ENCODE data around the gene PCOLCE2. TPM values are rescaled to one million over a fixed set of nuclear protein-coding genes. Genes with fewer than 3 reads are reported as not detected.

PCOLCE2 gene
- total and polyA plus RNA-seq, 5 donors: 110 to 172 (median 128) TPM

DNA sequence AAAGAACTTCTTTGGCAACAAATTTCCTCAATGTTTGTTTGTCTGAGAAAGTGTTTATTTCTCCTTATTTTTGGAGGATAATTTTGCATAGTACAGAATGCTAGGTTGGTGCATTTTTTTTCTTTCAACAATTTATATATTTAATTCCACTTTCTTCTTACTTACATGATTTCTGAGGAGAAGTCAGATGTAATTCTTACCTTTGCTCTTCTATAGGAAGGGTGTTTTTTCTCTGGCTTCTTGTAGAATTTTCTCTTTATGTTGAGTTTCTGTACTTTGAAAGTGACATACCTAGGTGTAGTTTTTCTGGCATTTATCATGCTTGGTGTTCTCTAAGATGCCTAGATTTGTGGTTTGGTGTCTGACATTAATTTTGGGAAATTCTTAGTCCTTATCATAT lies 34.8 kb upstream of the PCOLCE2 start:
- no peak for ATAC-seq
- DNase-seq: no peak
- H3K27me3 ChIP-seq (ENCODE audit: control insufficient read depth, insufficient read depth): no peaks in the 10 kb centered on the region
- no peaks in the 10 kb centered on the region for H3K9me3 ChIP-seq (ENCODE audit: control insufficient read depth, low read length)
- H3K27ac ChIP-seq (ENCODE audit: low read length): no peak overlapping the region
- intact Hi-C loops (cut with DNase I): no loop called here
- H3K4me1 ChIP-seq (ENCODE audit: control insufficient read depth, insufficient read depth, low read length): no peaks in the 10 kb centered on the region
- H3K4me3 ChIP-seq (ENCODE audit: low read length): no peak overlapping the region

DNA sequence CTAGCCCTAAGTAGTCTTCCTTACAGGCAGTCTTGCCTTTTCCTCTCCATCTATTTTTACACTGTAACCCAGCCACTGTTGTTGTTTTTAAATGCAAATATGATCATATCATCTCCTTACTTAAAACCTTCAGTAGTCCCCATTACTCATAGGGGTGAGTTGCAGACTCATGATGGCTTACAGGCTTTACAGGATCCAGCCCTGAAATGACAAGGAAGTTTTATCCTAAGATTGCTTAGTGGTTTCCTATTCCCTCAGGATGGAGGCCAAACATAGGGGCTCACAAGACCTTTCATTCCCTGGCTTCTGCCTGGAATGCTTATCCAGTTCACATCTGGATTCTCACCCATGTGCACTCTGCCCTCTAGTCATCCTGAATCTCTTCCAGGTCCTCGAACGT lies 27.7 kb upstream of the PCOLCE2 start:
- H3K4me3 ChIP-seq (ENCODE audit: low read length): no peak overlapping the region
- no peak overlapping the region for H3K27ac ChIP-seq (ENCODE audit: low read length)
- peaks cover 3% of the 10 kb centered on the region for H3K4me1 ChIP-seq (ENCODE audit: control insufficient read depth, insufficient read depth, low read length)
- ATAC-seq (no peak), DNase-seq (no peak)
- intact Hi-C loops (cut with DNase I): no loop called here
- WGBS: 67% methylated on average over 2 of the region's 2 CpGs
- no peaks in the 10 kb centered on the region for H3K9me3 ChIP-seq (ENCODE audit: control insufficient read depth, low read length)
- H3K27me3 ChIP-seq (ENCODE audit: control insufficient read depth, insufficient read depth): no peaks in the 10 kb centered on the region

- DNase-seq: no peak
- no peak overlapping the region for H3K4me3 ChIP-seq (ENCODE audit: low read length)
- WGBS: 86% methylated on average over 3 of the region's 3 CpGs
- no peaks in the 10 kb centered on the region for H3K9me3 ChIP-seq (ENCODE audit: control insufficient read depth, low read length)
- H3K4me1 ChIP-seq (ENCODE audit: control insufficient read depth, insufficient read depth, low read length): peaks cover 5% of the 10 kb centered on the region
- no peak overlapping the region for H3K27ac ChIP-seq (ENCODE audit: low read length)
- intact Hi-C loops (cut with DNase I): no loop called here
- no peaks in the 10 kb centered on the region for H3K27me3 ChIP-seq (ENCODE audit: control insufficient read depth, insufficient read depth)
- ATAC-seq: no peak
Measured at GRCh38 chr3:142915636-142916035, 26.8 kb upstream of the PCOLCE2 start.

DNA sequence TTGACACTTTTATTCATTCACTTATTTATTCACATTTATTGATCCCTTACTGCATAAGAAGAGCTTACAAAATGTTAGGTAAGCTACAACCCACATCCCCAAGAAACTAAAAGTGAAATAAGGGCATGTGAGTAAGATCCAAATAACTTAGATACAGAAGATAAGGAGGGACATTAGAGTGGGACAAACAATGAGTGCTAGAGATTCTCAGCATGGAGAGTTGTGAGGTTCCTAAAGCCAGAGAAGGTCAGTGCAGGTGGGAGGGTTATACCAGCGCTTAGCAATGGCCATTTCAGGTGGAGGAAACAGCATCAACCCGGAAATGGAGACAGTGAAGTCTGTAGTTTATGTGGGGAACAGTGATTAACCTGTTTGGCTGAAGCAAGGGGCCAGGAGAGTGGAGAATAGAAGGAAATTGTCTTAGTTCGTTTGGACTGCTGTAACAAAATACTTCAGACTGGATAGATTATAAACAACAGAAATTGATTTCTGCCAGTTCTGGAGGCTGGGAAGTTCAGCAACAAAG lies 25.5 kb upstream of the PCOLCE2 start:
- no peak for ATAC-seq
- Histone ChIP-seq H3K9me3 (ENCODE audit: control insufficient read depth, low read length) (no peaks in the 10 kb centered on the region), H3K4me3 (ENCODE audit: low read length) (no peak overlapping the region), H3K27ac (ENCODE audit: low read length) (no peak overlapping the region), H3K27me3 (ENCODE audit: control insufficient read depth, insufficient read depth) (no peaks in the 10 kb centered on the region), H3K4me1 (ENCODE audit: control insufficient read depth, insufficient read depth, low read length) (peaks cover 9% of the 10 kb centered on the region)
- intact Hi-C loops (cut with DNase I): no loop called here
- no peak for DNase-seq
- 60% methylated on average over 3 of the region's 3 CpGs for WGBS

GRCh38 chr3:142913432-142913831 lies 24.5 kb upstream of the PCOLCE2 start:
- intact Hi-C loops (cut with DNase I): no loop called here
- Histone ChIP-seq H3K27ac (ENCODE audit: low read length) (peak overlapping the region; percentile 61), H3K27me3 (ENCODE audit: control insufficient read depth, insufficient read depth) (no peaks in the 10 kb centered on the region), H3K9me3 (ENCODE audit: control insufficient read depth, low read length) (no peaks in the 10 kb centered on the region), H3K4me1 (ENCODE audit: control insufficient read depth, insufficient read depth, low read length) (peaks cover 9% of the 10 kb centered on the region), H3K4me3 (ENCODE audit: low read length) (no peak overlapping the region)
- ATAC-seq (no peak), DNase-seq (no peak)
- 76% methylated on average over 1 of the region's 1 CpG for WGBS

DNA sequence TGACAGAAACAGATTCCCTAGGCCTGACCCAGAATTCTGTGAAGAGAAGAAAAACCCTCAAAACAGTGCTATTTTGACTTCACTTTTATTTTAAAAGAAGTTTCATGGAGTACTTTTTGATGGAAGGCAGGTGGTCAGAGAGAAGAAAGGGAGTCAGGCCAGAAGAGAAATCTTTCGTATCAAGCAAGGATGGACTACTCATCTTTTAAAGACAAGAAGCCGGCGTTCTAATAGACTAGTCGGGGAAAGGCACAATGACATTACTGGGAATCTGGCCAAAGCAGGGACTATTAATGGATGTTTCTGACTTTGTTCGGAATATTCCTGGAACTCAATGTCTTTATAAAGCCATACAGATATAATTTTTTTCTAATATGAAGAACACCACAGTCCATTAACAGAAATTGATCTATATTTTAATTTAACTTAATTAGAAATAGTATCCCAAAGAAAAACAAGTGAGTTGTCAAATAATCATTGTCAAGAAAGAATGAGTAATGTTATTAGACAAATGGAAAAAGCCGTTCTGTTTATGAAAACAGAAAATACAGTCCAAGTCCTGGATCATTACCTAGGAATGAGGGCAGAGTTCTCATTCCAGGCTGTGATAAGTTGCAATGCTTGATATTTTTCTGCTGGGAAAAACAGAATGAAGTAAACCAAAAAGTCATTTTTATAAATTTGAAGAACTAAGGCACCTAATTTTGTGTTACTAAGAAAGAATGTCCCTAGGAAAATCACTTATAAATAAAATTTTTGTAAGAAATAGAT lies 23.7 kb upstream of the PCOLCE2 start:
- no peaks in the 10 kb centered on the region for H3K27me3 ChIP-seq (ENCODE audit: control insufficient read depth, insufficient read depth)
- 31% methylated on average over 6 of the region's 6 CpGs for WGBS
- peaks cover 9% of the 10 kb centered on the region for H3K4me1 ChIP-seq (ENCODE audit: control insufficient read depth, insufficient read depth, low read length)
- intact Hi-C loops (cut with DNase I): no loop called here
- H3K4me3 ChIP-seq (ENCODE audit: low read length): no peak overlapping the region
- ATAC-seq (peak in 1 of 2 donors; percentile 48), DNase-seq (no peak)
- H3K27ac ChIP-seq (ENCODE audit: low read length): no peak overlapping the region
- H3K9me3 ChIP-seq (ENCODE audit: control insufficient read depth, low read length): no peaks in the 10 kb centered on the region

DNA sequence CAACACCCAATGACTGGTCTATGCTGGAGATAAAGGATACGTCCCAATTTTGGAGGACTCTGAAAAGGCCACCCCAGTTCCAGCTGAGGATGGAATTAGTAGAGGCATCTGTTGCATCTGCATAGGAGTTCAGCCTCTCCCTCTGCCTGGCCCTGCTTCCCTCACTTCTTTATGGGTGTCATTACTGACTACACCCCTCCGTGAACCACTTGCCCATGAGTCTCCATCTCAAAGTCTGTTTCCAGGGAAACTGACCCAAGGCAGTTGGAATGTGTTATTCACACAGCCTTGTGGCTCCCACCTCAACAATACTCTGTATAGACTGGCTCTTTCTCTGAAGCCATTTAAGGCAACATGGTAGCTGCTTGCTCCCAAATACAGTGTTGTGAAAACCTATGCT lies 21.4 kb upstream of the PCOLCE2 start:
- Histone ChIP-seq H3K4me3 (ENCODE audit: low read length) (no peak overlapping the region), H3K4me1 (ENCODE audit: control insufficient read depth, insufficient read depth, low read length) (peaks cover 9% of the 10 kb centered on the region), H3K9me3 (ENCODE audit: control insufficient read depth, low read length) (no peaks in the 10 kb centered on the region), H3K27ac (ENCODE audit: low read length) (peak overlapping the region; percentile 28), H3K27me3 (ENCODE audit: control insufficient read depth, insufficient read depth) (no peaks in the 10 kb centered on the region)
- intact Hi-C loops (cut with DNase I): no loop called here
- ATAC-seq: peak; percentile 14 to 26
- DNase-seq: no peak
- 45% methylated on average over 2 of the region's 2 CpGs for WGBS

DNA sequence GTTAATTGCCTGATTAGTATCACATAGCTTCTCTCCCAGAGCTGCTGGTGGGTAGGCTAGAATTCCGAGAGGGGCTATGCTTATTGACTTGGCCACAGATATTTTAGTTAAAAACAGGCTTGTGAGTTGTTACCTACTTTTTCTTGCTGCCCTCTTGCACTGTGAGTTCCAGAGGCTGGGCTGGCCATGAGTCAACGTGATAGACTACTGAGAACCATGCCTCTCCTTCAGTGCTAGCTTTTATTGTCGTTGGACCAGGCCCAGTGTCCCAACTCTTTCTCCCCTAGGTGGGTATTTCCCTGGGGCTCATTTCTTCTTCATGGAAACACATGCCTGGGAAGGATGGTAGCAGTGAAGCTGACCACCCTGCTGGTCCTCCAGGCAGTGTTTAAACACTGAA lies 20.4 kb upstream of the PCOLCE2 start:
- DNase-seq (peak in 1 of 3 donors; percentile 44), ATAC-seq (no peak)
- intact Hi-C loops (cut with DNase I): no loop called here
- Histone ChIP-seq H3K27me3 (ENCODE audit: control insufficient read depth, insufficient read depth) (no peaks in the 10 kb centered on the region), H3K4me1 (ENCODE audit: control insufficient read depth, insufficient read depth, low read length) (peaks cover 9% of the 10 kb centered on the region), H3K9me3 (ENCODE audit: control insufficient read depth, low read length) (no peaks in the 10 kb centered on the region), H3K27ac (ENCODE audit: low read length) (no peak overlapping the region), H3K4me3 (ENCODE audit: low read length) (no peak overlapping the region)
- WGBS: 78% methylated on average over 3 of the region's 3 CpGs

DNA sequence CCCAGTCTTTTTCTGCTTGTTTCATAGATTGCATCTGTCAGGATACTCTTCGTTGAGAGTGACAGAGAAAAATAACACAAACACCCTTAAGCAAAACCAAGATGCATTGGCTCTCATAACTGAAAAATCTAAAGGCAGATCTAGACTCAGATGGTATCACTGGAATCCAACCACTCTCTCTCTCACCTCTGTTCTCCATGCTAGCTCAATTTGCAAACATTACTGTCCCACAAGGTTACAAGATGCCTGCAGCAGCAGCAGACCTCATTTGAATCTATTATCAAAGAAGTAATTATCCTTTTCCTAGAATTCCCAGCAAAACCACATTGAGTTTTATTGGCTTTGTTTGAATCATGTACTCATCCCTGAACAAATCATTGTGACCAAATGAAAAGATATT lies 19.1 kb upstream of the PCOLCE2 start:
- H3K27ac ChIP-seq (ENCODE audit: low read length): no peak overlapping the region
- no peak for DNase-seq
- intact Hi-C loops (cut with DNase I): no loop called here
- 55% methylated on average over 1 of the region's 1 CpG for WGBS
- H3K9me3 ChIP-seq (ENCODE audit: control insufficient read depth, low read length): no peaks in the 10 kb centered on the region
- H3K4me3 ChIP-seq (ENCODE audit: low read length): no peak overlapping the region
- no peak for ATAC-seq
- H3K4me1 ChIP-seq (ENCODE audit: control insufficient read depth, insufficient read depth, low read length): peaks cover 9% of the 10 kb centered on the region
- no peaks in the 10 kb centered on the region for H3K27me3 ChIP-seq (ENCODE audit: control insufficient read depth, insufficient read depth)

GRCh38 chr3:142904639-142905436 lies 16.0 kb upstream of the PCOLCE2 start:
- H3K9me3 ChIP-seq (ENCODE audit: control insufficient read depth, low read length): no peaks in the 10 kb centered on the region
- peak overlapping the region; percentile 31 for H3K27ac ChIP-seq (ENCODE audit: low read length)
- no peaks in the 10 kb centered on the region for H3K27me3 ChIP-seq (ENCODE audit: control insufficient read depth, insufficient read depth)
- ATAC-seq (peak; percentile 85 to 92), DNase-seq (peak in 2 of 3 donors; percentile 44 to 55)
- no peak overlapping the region for H3K4me3 ChIP-seq (ENCODE audit: low read length)
- WGBS: 59% methylated on average over 11 of the region's 11 CpGs
- H3K4me1 ChIP-seq (ENCODE audit: control insufficient read depth, insufficient read depth, low read length): no peaks in the 10 kb centered on the region
- intact Hi-C loops (cut with DNase I): no loop called here

GRCh38 chr3:142902356-142902755 lies 13.5 kb upstream of the PCOLCE2 start:
- no peaks in the 10 kb centered on the region for H3K4me1 ChIP-seq (ENCODE audit: control insufficient read depth, insufficient read depth, low read length)
- no peak overlapping the region for H3K27ac ChIP-seq (ENCODE audit: low read length)
- intact Hi-C loops (cut with DNase I): no loop called here
- H3K27me3 ChIP-seq (ENCODE audit: control insufficient read depth, insufficient read depth): no peaks in the 10 kb centered on the region
- H3K9me3 ChIP-seq (ENCODE audit: control insufficient read depth, low read length): no peaks in the 10 kb centered on the region
- peak in 1 of 2 donors; percentile 9 for ATAC-seq
- H3K4me3 ChIP-seq (ENCODE audit: low read length): no peak overlapping the region
- DNase-seq: no peak
- 51% methylated on average over 2 of the region's 2 CpGs for WGBS

All from right cardiac atrium (tissue), 5 donors.